ENCODE data around the gene AMACR.

AMACR gene

GRCh38 chr5:33985447-33985846, 22.4 kb downstream of the AMACR start:
- Histone ChIP-seq H3K4me3 (no peak overlapping the region), H3K4me1 (no peaks in the 10 kb centered on the region), H3K9me3 (no peaks in the 10 kb centered on the region), H3K36me3 (replicated peaks) (no peaks in the 10 kb centered on the region), H3K27me3 (ENCODE audit: low read depth) (no peaks in the 10 kb centered on the region)
- DNase-seq (ENCODE audit: low spot score in 2 of 2): no peak
- in situ Hi-C loops (cut with MboI; ENCODE audit: low sequenced_read_pairs): no loop called here

- no peaks in the 10 kb centered on the region for H3K36me3 ChIP-seq (replicated peaks)
- no peaks in the 10 kb centered on the region for H3K9me3 ChIP-seq
- no peaks in the 10 kb centered on the region for H3K27me3 ChIP-seq (ENCODE audit: low read depth)
- no peak within 1 kb of the TSS for H3K4me3 ChIP-seq
- DNase-seq (ENCODE audit: low spot score in 2 of 2): no peak
- no peaks in the 10 kb centered on the region for H3K4me1 ChIP-seq
- in situ Hi-C loops (cut with MboI; ENCODE audit: low sequenced_read_pairs): no loop called here
Measured at GRCh38 chr5:33984671-33985124, 23.2 kb downstream of the AMACR start, which contains the start of gene SLC45A2. TSS of gene SLC45A2 (minus strand) at chr5:33984693. CDS start at chr5:33984583, 110 bp downstream.

DNA sequence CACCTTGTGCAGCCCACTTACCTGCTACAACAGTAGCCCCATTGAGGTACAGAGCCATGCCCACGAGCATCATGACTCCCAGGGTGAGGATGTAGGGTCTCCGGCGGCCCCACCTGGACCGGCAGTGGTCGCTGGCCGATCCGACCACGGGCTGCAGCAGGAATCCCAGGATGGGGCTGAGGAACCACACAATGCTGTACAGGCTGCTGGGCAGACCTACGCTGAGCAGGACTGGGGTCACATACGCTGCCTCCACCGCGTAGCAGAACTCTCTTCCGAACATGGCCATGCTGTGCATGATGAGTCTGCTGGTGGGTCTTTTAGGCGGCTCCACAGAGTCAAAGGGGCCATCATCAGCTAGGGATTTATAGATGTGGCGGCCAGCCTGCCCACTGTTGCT, 23.7 kb downstream of the AMACR start:
- Histone ChIP-seq H3K4me1 (no peaks in the 10 kb centered on the region), H3K4me3 (no peak overlapping the region), H3K36me3 (replicated peaks) (no peaks in the 10 kb centered on the region), H3K9me3 (no peaks in the 10 kb centered on the region), H3K27me3 (ENCODE audit: low read depth) (no peaks in the 10 kb centered on the region)
- DNase-seq (ENCODE audit: low spot score in 2 of 2): no peak
- in situ Hi-C loops (cut with MboI; ENCODE audit: low sequenced_read_pairs): no loop called here

GRCh38 chr5:33981408-33982162, 26.3 kb downstream of the AMACR start:
- DNase-seq (ENCODE audit: low spot score in 2 of 2): no peak
- H3K27me3 ChIP-seq (ENCODE audit: low read depth): no peaks in the 10 kb centered on the region
- in situ Hi-C loops (cut with MboI; ENCODE audit: low sequenced_read_pairs): no loop called here

GRCh38 chr5:33980030-33980429, 27.8 kb downstream of the AMACR start:
- Histone ChIP-seq H3K9me3 (no peaks in the 10 kb centered on the region), H3K27me3 (ENCODE audit: low read depth) (no peaks in the 10 kb centered on the region), H3K4me3 (no peak overlapping the region), H3K36me3 (replicated peaks) (no peaks in the 10 kb centered on the region), H3K4me1 (peaks cover 10% of the 10 kb centered on the region)
- in situ Hi-C loops (cut with MboI; ENCODE audit: low sequenced_read_pairs): no loop called here
- DNase-seq (ENCODE audit: low spot score in 2 of 2): no peak

More at GRCh38 chr5:33981408-33982162, 26.3 kb downstream of the AMACR start:
- peaks cover 10% of the 10 kb centered on the region for H3K4me1 ChIP-seq
- H3K9me3 ChIP-seq: no peaks in the 10 kb centered on the region
- H3K4me3 ChIP-seq: no peak overlapping the region
- no peaks in the 10 kb centered on the region for H3K36me3 ChIP-seq (replicated peaks)

DNA sequence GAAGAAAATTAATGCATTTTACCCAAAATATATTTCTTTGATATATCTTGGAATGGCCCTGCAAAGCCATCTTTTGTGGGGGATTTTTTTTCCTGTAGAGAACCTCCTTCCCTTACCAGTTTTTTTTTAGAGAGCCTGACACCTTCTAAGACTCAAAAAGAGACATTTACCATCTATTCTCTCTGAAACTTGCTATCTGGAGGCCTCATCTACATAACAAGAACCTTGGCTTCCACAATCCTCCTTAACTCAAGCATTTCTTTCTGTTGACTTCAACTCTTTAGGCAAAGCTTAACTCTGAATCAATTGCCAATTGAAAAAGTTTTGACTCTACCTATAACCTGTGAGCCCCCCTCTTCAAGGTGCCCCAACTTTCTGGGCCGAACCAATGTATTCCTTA, 29.5 kb downstream of the AMACR start:
- H3K36me3 ChIP-seq (replicated peaks): no peaks in the 10 kb centered on the region
- no peaks in the 10 kb centered on the region for H3K27me3 ChIP-seq (ENCODE audit: low read depth)
- H3K4me3 ChIP-seq: no peak overlapping the region
- DNase-seq (ENCODE audit: low spot score in 2 of 2): peak in 1 of 2 experiments; percentile 46
- no peaks in the 10 kb centered on the region for H3K9me3 ChIP-seq
- H3K4me1 ChIP-seq: peaks cover 10% of the 10 kb centered on the region
- in situ Hi-C loops (cut with MboI; ENCODE audit: low sequenced_read_pairs): no loop called here

DNA sequence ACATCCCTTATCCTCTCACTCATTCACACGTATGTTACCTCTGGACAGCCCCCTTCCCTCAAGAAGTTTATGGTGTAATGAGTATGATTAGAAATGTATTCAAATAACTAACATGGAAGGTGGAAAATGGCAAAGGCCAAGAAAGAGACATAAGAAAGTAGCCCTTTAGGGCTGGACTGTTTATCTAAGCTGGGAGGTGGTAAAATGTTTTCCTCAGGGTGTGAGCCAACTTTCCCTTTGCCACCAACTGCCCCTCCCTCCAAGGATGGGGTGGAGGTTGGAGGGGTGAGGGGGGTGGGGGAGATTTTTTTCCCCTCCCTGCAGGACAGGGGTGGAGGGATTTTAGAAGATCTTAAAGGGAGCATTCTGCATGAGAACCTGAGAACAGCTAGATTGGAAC, 31.5 kb downstream of the AMACR start:
- Histone ChIP-seq H3K4me3 (no peak overlapping the region), H3K36me3 (replicated peaks) (no peaks in the 10 kb centered on the region), H3K4me1 (peaks cover 10% of the 10 kb centered on the region), H3K27me3 (ENCODE audit: low read depth) (no peaks in the 10 kb centered on the region), H3K9me3 (no peaks in the 10 kb centered on the region)
- DNase-seq (ENCODE audit: low spot score in 2 of 2): no peak
- in situ Hi-C loops (cut with MboI; ENCODE audit: low sequenced_read_pairs): no loop called here

- in situ Hi-C loops (cut with MboI; ENCODE audit: low sequenced_read_pairs): no loop called here
- H3K4me3 ChIP-seq: no peak overlapping the region
- no peaks in the 10 kb centered on the region for H3K9me3 ChIP-seq
- no peaks in the 10 kb centered on the region for H3K36me3 ChIP-seq (replicated peaks)
- peaks cover 10% of the 10 kb centered on the region for H3K4me1 ChIP-seq
- DNase-seq (ENCODE audit: low spot score in 2 of 2): no peak
- no peaks in the 10 kb centered on the region for H3K27me3 ChIP-seq (ENCODE audit: low read depth)
Measured at GRCh38 chr5:33975852-33976251, 32.0 kb downstream of the AMACR start.

DNA sequence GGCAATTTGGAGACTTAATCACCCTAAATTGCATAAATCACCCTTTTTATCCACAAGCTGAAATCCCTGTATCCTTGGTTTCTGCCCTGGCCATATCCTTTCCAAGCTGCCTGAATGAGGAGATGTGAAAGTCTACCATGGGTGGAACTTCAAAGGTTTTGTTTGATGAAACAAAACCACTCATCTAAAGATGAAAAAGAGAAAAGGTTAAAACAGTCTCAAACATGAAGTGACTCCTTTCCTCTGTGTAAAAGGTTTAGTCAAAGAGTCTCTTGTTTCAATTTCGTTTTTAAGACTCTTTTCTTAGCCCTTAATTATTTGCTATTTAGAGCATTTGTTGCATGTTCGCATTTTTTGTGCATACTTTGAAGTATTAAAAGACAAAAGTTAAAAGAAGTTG, 34.6 kb downstream of the AMACR start:
- no peaks in the 10 kb centered on the region for H3K9me3 ChIP-seq
- no peaks in the 10 kb centered on the region for H3K36me3 ChIP-seq (replicated peaks)
- no peak overlapping the region for H3K4me3 ChIP-seq
- H3K27me3 ChIP-seq (ENCODE audit: low read depth): no peaks in the 10 kb centered on the region
- peaks cover 6% of the 10 kb centered on the region for H3K4me1 ChIP-seq
- no peak for DNase-seq (ENCODE audit: low spot score in 2 of 2)
- in situ Hi-C loops (cut with MboI; ENCODE audit: low sequenced_read_pairs): no loop called here

DNA sequence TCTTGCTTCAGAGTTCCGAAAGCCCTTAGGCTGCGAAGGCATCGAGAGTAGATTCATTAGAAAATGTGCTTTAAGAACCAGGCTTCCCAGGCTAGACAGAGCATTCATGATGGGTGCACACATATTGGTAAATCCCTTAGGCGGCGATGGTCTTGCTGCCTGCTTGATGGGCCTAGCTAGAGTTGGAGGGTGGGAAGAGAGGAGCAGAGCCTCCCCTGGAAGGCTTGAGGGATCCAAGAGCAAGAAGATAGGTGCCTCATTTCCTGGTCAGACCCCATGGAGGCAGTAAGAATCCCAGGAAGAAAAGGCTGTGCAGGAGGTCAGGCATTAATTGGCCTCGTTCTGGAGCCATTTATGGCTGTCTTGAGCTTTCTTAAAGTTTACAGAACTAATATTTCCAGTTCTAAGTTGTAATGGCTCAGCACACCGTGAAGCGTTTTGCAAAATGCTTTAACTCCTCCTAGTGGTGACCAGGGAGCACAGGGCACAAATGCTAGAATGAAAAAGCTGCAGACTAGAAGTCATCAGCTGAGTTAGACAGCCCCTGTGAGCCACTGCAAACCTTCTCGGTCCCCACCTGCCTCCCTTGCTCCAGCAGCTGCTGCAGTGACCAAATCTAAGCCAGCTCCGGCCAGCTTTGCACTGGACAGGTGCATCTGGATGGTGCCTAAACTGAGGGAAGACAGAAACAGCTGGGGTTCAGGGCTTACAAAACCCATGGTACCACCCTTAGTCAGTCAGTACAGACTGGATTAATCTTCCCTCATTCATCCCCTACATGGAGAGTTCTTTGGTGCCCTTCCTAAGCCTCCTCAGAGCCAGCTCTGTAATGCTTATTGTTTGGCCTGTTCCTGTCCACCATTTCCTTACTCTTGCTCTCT, 38.0 kb downstream of the AMACR start:
- peak; percentile 25 to 28 for DNase-seq (ENCODE audit: low spot score in 2 of 2)

DNA sequence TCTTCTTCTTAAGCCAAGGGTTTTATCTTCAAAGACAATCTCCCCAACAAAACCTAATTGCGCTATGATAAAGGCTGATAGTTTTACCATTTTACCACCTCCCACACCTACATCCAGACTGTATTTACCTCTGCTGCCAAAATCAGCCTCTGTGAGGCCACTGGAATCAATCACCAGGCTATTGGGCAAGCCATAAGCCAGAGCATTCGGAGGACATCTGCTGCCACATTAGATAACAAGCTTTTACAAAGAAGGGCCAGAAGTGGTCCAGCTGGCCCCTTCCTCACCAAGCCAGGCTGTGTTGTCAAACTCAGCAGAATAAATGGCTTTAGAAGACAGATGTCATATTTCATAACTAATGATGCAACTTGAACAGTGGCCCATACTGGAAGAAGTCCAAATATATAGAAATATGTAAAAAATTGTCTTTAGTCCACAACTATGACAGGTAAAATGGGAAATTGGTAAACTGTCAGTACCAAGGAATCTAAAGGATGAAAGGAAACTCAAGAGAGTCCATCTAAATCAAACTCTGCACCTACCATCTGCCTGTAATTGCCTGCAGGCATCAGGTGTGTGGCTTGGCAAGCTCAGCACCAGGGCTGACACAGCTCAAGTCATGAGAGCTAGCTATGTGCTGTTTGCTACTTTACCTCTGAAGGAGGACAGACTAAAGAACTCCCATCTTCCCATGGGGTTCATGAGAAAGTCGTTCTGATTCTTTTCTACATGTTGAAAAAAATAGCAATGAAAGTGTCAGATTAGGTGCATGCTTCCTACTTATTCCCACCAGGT, 39.4 kb downstream of the AMACR start:
- H3K4me3 ChIP-seq: no peak overlapping the region
- no peaks in the 10 kb centered on the region for H3K36me3 ChIP-seq (replicated peaks)
- H3K9me3 ChIP-seq: no peaks in the 10 kb centered on the region
- no peak for DNase-seq (ENCODE audit: low spot score in 2 of 2)
- no peaks in the 10 kb centered on the region; the same call in 1 of the 2 replicates for H3K27me3 ChIP-seq (ENCODE audit: low read depth)
- in situ Hi-C loops (cut with MboI; ENCODE audit: low sequenced_read_pairs): no loop called here
- no peaks in the 10 kb centered on the region for H3K4me1 ChIP-seq

More for the DNA sequence above, 38.0 kb downstream of the AMACR start:
- in situ Hi-C loops (cut with MboI; ENCODE audit: low sequenced_read_pairs): no loop called here
- Histone ChIP-seq H3K36me3 (replicated peaks) (no peaks in the 10 kb centered on the region), H3K9me3 (no peaks in the 10 kb centered on the region), H3K27me3 (ENCODE audit: low read depth) (no peaks in the 10 kb centered on the region; the same call in 1 of the 2 replicates), H3K4me3 (no peak overlapping the region), H3K4me1 (no peaks in the 10 kb centered on the region)

GRCh38 chr5:33966805-33967204, 41.0 kb downstream of the AMACR start:
- H3K9me3 ChIP-seq: no peaks in the 10 kb centered on the region
- in situ Hi-C loops (cut with MboI; ENCODE audit: low sequenced_read_pairs): no loop called here
- no peaks in the 10 kb centered on the region for H3K36me3 ChIP-seq (replicated peaks)
- no peak for DNase-seq (ENCODE audit: low spot score in 2 of 2)
- no peak overlapping the region for H3K4me3 ChIP-seq
- H3K27me3 ChIP-seq (ENCODE audit: low read depth): no peaks in the 10 kb centered on the region; the same call in 1 of the 2 replicates
- no peaks in the 10 kb centered on the region for H3K4me1 ChIP-seq

GRCh38 chr5:33964132-33964700, 43.6 kb downstream of the AMACR start:
- Histone ChIP-seq H3K36me3 (replicated peaks) (no peaks in the 10 kb centered on the region), H3K4me3 (no peak overlapping the region), H3K27me3 (ENCODE audit: low read depth) (no peaks in the 10 kb centered on the region; the same call in 1 of the 2 replicates), H3K9me3 (no peaks in the 10 kb centered on the region), H3K4me1 (no peaks in the 10 kb centered on the region)
- in situ Hi-C loops (cut with MboI; ENCODE audit: low sequenced_read_pairs): no loop called here
- no peak for DNase-seq (ENCODE audit: low spot score in 2 of 2)

Data from HAP-1 (cell line).